HG02884 (cell line): ENCODE measurements around the gene POU2AF1.

ENCODE experiments used
- ATAC-seq: cut with Tn5 transposase; IDR thresholded peaks from one replicate; pipeline ENCODE4 v1.9.1; 2021; ENCODE audit warnings: mild to moderate bottlenecking, moderate library complexity; ENCODE audit not compliant: unreplicated experiment

Gene POU2AF1

DNA sequence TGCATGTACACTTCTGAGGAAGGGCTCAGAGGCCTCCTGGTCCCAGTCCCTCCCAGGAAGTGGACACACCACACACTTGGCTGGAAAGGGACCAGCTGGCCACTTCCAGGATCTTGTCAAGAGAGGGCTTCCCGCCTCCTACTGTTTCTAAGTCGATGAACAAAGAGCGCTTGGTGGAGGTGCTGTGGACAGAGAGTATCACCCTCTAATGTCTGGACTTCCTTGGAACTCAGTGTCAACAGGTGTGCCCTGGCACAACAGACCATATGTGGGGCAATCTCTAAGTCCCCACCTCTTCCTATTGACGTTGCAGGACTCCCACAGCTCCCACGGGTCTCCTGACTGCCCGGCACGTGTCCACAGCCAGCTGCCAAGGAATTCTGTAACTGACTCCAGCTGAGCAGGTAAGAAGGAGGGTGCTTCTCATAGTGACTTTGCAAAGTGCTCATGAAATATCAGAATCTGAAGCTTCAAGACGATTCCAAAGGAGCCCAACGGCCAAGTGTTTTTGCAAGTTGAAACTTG is 16.1 kb downstream of the POU2AF1 start:
- no peak for ATAC-seq

DNA sequence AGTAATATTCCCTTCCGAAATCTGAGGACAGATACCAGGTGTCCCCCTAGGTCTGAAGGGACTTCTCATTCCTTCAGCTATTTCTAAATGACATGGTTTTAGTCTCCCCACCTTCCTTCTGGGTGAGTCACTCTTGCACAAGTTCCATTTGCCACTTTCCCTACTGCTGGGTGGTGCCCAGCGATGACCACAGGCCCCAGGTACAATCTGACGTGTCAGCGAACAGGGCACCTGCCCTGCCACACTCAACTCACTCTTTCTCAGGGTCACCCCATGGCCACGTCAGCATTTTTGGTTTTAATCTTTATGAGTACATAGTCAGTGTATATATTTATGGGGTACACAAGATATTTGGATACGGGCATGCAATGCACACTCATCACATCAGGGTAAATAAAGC is 17.2 kb downstream of the POU2AF1 start:
- ATAC-seq = no peak

DNA sequence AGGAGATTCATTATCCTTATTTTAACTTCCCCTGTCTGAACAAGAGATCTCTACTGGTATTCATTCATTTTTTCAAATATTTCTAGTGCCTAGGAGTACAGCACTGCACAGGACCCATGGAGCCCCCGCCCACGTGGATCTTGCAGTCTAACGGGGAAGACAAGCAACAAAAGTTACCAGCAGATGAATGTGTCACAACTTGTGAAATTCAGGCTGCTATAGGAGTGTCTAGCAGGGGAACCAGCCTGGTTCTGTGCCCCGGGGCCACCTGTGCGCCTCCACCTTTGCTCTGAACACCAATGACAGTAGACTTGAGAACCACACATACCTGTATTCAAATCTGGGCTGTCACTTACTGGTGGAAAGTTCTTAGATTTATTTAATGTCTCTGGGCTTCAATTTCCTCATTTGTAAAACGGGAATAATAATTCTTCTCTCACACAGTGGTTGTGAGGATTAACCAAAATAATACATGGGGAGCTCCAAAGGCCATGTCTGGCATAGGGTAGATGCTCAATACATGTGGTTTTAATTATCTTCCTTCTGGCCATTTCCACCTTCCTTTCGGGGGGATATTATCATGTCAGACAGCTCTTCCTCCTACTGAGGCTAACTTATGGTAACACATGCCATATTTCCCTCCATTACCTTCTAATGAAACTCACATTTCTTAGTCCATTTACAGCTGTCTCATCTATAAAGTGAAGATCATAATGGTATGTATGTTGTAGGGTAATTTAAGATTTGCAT is 17.8 kb downstream of the POU2AF1 start:
- ATAC-seq = no peak

DNA sequence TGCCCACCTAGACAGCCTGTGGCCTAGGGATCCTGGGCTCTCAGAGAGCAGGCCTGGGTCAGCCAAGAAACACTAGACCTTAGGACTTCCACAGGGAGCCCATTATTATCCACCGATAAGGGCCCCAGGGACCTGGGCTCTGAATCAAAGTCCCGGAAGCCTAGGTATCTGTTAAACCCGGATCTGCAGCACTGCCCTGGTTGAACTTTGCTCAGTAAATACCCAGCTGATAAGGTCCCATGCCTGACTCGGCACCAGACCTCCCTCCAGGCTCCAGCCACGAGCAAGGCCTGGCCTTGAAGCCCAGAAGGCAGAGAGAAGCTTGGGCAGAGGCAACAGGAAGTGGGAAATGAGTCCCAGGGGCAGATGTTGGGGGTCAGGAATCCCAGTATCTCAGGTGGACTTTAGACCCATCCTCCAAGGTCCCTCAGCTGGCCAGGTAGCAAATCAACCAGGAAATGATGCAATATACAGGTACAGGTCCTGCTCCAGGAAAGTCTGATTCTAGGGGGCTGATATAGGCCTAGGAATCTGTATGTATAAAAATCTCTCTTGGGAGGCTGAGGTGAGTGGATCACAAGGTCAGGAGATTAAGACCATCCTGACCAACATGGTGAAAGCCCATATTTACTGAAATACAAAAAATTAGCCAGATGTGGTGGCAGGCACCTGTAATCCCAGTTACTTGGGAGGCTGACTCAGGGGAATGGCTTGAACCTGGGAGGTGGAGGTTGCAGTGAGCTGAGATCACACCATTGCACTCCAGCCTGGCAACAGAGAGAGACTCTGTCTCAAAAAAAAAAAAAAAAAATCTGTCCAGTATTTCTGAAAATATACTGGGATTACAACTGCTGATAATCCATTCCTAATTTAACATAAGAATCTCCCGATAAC is 18.7 kb downstream of the POU2AF1 start:
- no peak for ATAC-seq

DNA sequence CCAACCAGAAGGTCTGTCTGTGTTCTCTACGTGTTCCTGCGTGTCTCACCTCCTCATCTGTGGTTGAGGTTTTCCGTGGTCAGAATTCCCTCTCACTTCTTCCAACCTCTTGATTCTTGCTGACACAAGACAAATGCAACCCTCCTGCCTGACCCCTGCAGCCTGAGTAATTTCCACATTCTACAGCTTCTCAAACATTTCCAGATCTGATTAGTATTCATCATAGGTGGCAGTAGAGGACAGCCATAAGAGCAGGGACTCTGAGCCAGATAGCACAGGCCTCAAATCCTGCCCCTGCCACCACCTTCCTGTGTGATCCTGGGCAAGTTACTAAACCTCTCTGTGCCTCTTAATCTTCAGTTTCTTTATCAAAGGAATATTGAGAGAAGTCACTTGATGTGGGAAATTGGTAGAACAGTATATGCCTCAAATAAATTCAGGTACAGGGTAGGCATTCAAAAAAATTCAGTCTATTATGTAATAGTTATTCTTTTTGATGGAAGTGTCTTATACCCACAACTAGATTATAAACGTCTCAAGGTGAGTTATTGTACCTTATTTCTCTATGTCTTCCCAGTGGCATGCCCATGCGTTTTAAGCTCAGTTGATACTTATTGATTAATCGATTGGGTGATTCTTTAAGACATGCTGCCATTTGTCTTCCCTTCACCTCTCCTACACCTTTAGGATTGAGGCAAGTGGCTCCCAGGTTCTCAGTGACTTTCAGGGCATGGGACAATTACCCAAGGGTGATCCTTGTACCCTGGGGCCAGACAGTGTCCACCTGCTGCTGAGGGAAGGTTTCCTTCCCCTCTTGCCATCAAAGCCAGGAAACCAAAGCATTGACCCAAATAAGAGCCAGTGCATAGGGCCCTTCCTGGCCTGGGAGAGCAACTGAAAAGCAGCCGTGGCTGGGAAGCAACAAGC is 19.6 kb downstream of the POU2AF1 start:
- ATAC-seq = no peak

GRCh38 chr11:111358038-111359001 is 20.8 kb downstream of the POU2AF1 start:
- no peak for ATAC-seq

GRCh38 chr11:111357150-111358037 is 21.7 kb downstream of the POU2AF1 start:
- no peak for ATAC-seq

DNA sequence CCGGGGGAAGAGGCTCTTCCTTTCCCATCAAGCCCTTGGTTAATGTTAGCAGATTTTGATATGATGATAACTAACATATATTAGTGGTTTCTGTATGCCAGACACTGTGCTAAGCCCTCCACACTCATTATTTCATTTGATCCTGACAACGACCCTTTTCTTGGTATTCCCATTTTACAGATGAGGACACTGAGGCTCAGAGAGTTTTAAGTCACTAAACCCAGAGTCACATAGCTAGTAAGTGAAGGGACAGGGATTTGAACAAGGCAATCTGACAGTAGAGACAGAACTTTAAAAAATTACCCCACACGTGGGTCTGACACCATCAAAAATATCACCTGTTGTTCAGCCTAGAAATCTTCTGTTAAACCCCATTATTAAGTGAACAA is 22.4 kb downstream of the POU2AF1 start:
- ATAC-seq = no peak

GRCh38 chr11:111355956-111356659 is 23.0 kb downstream of the POU2AF1 start:
- ATAC-seq = no peak

- no peak for ATAC-seq
Observed at GRCh38 chr11:111355101-111355500, 24.0 kb downstream of the POU2AF1 start.

DNA sequence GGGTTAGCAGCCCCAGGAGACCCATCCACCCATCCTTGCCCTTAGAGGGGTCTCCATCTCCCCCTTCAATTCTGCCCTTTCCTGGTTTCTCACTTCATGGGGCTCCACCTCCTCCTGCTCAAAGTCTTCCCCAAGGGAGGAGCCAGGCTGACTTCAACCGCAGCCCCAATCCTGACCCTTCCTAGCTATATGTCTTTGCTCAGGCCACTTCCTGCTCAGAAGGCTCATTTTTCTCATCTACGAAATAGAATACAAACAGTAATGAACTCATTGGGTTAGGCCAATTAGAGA is 24.5 kb downstream of the POU2AF1 start:
- ATAC-seq = no peak

GRCh38 chr11:111353776-111354600 is 25.1 kb downstream of the POU2AF1 start:
- ATAC-seq = no peak

GRCh38 chr11:111352935-111353710 is 26.0 kb downstream of the POU2AF1 start:
- no peak for ATAC-seq

DNA sequence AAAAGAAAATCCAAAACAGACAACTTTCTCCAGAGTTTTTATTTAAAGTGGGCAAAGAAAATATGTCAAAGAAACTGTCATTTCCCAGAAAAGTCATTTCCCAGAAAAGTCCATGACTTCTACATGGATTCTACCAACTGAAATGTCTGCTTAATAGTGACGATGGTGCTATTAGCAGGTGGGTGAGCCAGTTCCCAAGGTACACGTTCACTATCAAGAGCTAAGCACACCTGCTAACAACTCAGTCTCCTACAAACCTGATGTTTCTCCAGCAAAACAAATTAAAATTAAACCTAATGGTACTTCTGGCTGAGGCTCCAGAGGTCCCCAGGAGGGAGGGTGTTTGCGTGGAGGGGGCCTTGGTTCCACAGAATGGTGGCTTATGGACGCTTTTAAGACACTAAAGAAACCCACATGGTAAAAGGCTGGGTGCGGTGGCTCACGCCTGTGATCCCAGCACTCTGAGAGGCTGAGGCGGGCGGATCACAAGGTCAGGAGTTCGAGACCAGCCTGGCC is 26.8 kb downstream of the POU2AF1 start:
- no peak for ATAC-seq

- no peak for ATAC-seq
Observed at GRCh38 chr11:111351374-111352055, 27.6 kb downstream of the POU2AF1 start.

DNA sequence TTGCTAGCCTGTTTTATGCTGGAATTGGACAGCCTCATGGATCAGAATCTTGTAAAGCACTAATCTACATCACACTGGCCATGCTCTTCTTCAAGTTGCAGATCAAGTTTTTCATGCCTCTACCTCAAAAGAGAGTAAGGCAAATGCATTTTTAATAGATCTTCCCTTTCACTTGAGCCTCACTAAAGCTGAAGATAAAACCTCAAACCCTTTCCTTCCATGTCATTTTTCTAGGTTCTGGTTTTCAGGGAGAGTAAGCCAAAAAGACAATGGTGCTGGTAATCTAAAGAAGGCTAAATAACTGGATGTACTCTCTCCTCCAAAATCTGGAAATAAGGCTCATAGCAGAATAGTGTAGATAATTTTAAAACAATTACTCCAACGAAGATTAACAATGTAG is 28.3 kb downstream of the POU2AF1 start:
- ATAC-seq = no peak
